Ascending aorta (tissue), 2 donors: ENCODE data around the gene NLK. TPM values are rescaled to one million over a fixed set of nuclear protein-coding genes. Genes with fewer than 3 reads are reported as not detected.
A peak's percentile ranks its signal among the peaks of the same experiment; 100 is the strongest.

Source experiments
- DNase-seq, 2 donors: peaks; one replicate each; pipeline ENCODE4 v3.0.0-alpha.2; 2019; ENCODE audit warnings: low spot score in 2 of 2
- H3K27ac ChIP-seq, 2 donors: fragments of 200-600 bp; sonication (generic); one replicate each; pipeline ENCODE4 v1.5.1; 2016 to 2017; ENCODE audit warnings: mild to moderate bottlenecking in 1 of 2
- H3K27me3 ChIP-seq: fragments of 200-600 bp; sonication (generic); one replicate; pipeline ENCODE4 v1.5.1; 2017
- H3K36me3 ChIP-seq, 2 donors: fragments of 200-600 bp; sonication (generic); one replicate each; pipeline ENCODE4 v1.5.1; 2016
- H3K4me1 ChIP-seq, 2 donors: fragments of 200-600 bp; sonication (generic); one replicate each; pipeline ENCODE4 v1.5.1; 2016 to 2017; ENCODE audit warnings: mild to moderate bottlenecking in 1 of 2
- H3K4me3 ChIP-seq, 2 donors: fragments of 200-600 bp; sonication (generic); one replicate each; pipeline ENCODE4 v1.5.1; 2016 to 2017; ENCODE audit warnings: mild to moderate bottlenecking in 1 of 2
- H3K9me3 ChIP-seq, 2 donors: fragments of 200-600 bp; sonication (generic); one replicate each; pipeline ENCODE4 v1.5.1; 2016
- intact Hi-C: fragments of 100-400 bp; cut with DNase I; formaldehyde crosslinking; loops from one replicate; pipeline ENCODE4 v1.15.1; 2023
- total RNA-seq: library from RNA; depleted of rRNA; stranded (reverse); fragments of >200 nt; gene quantifications from one replicate; pipeline ENCODE4 v1.1.0, GENCODE V29; 2016
- TF ChIP-seq, protein P1 (sequence below), 3 experiments: fragments of 200-600 bp in 2 of 3; fragments of 450-650 bp in 1 of 3; sonication (generic) in 2 of 3; IDR thresholded peaks; one replicate each; pipeline ENCODE4 v1.5.1; 2016 to 2019; ENCODE audit warnings: antibody characterized with exemption in 3 of 3, mild to moderate bottlenecking in 1 of 3, moderate library complexity in 1 of 3

The NLK gene
- total RNA-seq, 1 donor from 2014 or later, result 37.8 TPM

DNA sequence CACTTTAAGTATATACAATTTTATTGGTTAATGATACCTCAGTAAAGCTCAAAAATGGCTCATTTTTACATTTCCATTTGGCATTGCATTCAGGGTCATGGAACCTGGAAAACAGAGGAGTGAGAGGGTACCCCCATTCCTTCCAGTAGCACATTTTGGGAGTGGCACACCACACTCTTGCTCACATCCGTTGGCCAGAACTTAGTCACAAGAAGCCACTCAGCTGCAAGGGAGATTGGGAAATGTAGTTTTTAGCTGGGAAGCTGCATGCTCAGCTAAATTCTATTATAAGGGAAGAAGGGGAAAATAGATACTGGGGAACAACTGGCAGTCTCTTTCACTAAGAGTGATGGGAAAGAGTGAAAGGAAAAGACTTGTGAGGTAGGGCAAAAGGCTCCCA lies 174.1 kb downstream of the NLK start:
- DNase-seq, result no peak
- intact Hi-C loops, result no loop called here
- Histone ChIP-seq H3K4me1 (no peaks in the 10 kb centered on the region), H3K27me3 (no peaks in the 10 kb centered on the region), H3K4me3 (no peak overlapping the region), H3K9me3 (no peaks in the 10 kb centered on the region), H3K27ac (no peak overlapping the region), H3K36me3 (no peaks in the 10 kb centered on the region)
- TF ChIP-seq, protein P1, sequence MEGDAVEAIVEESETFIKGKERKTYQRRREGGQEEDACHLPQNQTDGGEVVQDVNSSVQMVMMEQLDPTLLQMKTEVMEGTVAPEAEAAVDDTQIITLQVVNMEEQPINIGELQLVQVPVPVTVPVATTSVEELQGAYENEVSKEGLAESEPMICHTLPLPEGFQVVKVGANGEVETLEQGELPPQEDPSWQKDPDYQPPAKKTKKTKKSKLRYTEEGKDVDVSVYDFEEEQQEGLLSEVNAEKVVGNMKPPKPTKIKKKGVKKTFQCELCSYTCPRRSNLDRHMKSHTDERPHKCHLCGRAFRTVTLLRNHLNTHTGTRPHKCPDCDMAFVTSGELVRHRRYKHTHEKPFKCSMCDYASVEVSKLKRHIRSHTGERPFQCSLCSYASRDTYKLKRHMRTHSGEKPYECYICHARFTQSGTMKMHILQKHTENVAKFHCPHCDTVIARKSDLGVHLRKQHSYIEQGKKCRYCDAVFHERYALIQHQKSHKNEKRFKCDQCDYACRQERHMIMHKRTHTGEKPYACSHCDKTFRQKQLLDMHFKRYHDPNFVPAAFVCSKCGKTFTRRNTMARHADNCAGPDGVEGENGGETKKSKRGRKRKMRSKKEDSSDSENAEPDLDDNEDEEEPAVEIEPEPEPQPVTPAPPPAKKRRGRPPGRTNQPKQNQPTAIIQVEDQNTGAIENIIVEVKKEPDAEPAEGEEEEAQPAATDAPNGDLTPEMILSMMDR (IDR thresholded peaks at IDR 0.05), result no peak

DNA sequence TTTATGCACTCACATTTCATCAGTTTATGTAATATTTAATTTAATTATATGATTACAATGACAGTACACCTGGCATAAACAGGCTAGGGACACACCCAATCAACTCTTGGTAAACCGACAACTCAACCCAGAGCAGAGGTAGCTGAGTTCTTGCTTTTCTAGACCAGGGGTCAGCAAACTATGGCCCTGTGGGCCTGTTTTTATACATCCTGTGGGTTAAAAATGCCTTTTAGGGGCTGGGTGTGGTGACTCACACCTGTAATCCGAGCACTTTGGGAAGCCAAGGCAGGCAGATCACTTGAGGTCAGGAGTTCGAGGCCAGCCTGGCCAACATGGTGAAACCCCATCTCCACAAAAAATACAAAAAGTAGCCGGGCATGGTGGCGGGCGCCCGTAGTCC lies 177.3 kb downstream of the NLK start:
- H3K9me3 ChIP-seq, result no peaks in the 10 kb centered on the region
- intact Hi-C loops, result no loop called here
- TF ChIP-seq, protein P1 (IDR thresholded peaks at IDR 0.05), result no peak
- H3K4me3 ChIP-seq, result no peak overlapping the region
- H3K4me1 ChIP-seq, result no peaks in the 10 kb centered on the region
- H3K27me3 ChIP-seq, result no peaks in the 10 kb centered on the region
- DNase-seq, result no peak
- H3K27ac ChIP-seq, result no peak overlapping the region
- H3K36me3 ChIP-seq, result no peaks in the 10 kb centered on the region

DNA sequence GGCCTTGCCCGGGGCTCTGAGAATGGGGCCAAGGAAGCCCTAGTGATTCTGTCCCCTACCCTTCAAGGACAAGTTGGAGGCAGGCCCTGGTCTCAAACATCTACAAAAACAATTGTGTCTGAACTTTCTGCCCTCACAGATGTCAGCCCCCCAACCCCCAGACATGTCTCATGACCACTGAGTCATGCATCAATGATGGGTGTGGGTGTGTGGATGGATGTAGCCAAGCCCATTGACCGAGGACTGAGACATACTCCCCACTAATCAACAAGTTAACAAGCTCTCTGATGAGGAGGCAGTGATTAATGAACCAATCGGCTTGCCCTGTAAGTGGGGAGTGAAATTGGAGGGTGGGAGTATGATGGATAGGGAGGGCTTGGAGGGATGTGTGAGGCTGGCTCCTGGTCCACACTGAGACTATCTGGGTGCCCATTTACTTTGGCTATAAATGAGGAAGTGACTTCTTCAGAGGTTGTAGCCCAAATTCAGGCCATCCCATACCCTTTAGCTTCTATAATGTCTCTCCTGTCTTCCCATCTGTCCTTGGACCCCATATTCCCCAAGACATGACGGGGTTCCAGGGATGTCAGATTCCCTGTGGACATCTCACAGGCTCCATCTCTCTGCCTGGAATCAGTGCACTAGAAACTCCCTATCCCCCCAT lies 179.4 kb downstream of the NLK start:
- H3K27ac ChIP-seq, result no peak overlapping the region
- no peaks in the 10 kb centered on the region for H3K36me3 ChIP-seq
- no peaks in the 10 kb centered on the region for H3K27me3 ChIP-seq
- H3K9me3 ChIP-seq, result no peaks in the 10 kb centered on the region
- no peak overlapping the region for H3K4me3 ChIP-seq
- no peaks in the 10 kb centered on the region for H3K4me1 ChIP-seq
- TF ChIP-seq, protein P1 (IDR thresholded peaks at IDR 0.05), result no peak
- DNase-seq, result peak in 1 of 2 donors; percentile 28
- intact Hi-C loops, result no loop called here

DNA sequence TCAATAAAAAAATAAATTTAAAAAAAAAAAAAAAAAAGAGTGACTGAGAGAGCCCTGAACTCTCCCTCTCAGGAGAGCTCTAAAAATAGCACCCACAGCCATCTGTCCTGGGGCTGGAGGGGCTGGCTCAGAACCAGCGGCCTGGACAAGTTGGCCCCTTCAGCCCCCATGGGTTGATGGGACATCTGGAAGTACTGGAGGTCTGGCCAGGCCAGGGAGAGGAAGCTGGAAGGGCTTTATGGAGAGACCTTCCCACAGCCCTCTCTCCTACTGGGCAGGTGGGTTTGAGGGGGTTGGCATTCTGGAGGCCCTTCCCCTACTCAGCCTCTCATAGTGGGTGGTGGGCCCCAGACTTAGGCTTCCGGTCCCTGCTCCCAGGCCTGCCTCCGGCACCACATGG lies 182.8 kb downstream of the NLK start:
- TF ChIP-seq, protein P1 (IDR thresholded peaks at IDR 0.05), result no peak
- Histone ChIP-seq H3K27me3 (peaks cover 6% of the 10 kb centered on the region), H3K4me3 (no peak overlapping the region), H3K9me3 (no peaks in the 10 kb centered on the region), H3K36me3 (no peaks in the 10 kb centered on the region), H3K27ac (no peak overlapping the region), H3K4me1 (peaks cover 0 to 3% of the 10 kb centered on the region in 2 donors)
- intact Hi-C loops, result no loop called here
- DNase-seq, result no peak

DNA sequence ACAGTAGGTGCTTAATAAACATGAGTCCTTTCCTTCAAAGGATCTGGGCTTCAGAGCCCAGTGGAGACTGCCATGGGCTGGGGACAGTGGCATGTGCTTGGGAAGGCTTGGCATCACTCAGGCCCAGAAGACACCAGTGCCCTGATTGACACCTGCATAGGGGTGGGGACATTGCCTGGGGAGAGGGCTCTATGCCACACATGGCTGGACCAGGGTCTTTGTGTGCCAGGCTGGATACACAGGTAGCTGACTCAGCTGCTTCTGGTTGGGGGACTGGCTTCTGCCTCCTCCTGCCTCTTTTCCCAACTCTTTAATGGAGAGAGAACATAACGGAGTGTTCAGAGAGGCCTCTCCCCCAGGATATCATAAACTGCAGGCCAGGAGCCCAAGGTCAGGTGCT lies 183.4 kb downstream of the NLK start:
- no peak for DNase-seq
- no peaks in the 10 kb centered on the region for H3K9me3 ChIP-seq
- intact Hi-C loops, result no loop called here
- H3K4me1 ChIP-seq, result peaks cover 0 to 3% of the 10 kb centered on the region in 2 donors
- H3K4me3 ChIP-seq, result no peak overlapping the region
- no peak overlapping the region for H3K27ac ChIP-seq
- H3K36me3 ChIP-seq, result no peaks in the 10 kb centered on the region
- TF ChIP-seq, protein P1 (IDR thresholded peaks at IDR 0.05), result no peak
- H3K27me3 ChIP-seq, result peaks cover 6% of the 10 kb centered on the region
